Glomerular visceral epithelial cell (primary cell): ENCODE results near the gene OSCAR.
A peak's percentile ranks its signal among the peaks of the same experiment; 100 is the strongest.
"Not testable (repeated sequence)": the region's sequence is repeated elsewhere in the genome, so short reads cannot be mapped to it uniquely, and the experiment has no call there.

Experiments
- DNase-seq: peaks from one replicate; pipeline ENCODE4 v3.0.0-alpha.2; 2016; ENCODE audit errors: extremely low spot score

OSCAR gene

DNA sequence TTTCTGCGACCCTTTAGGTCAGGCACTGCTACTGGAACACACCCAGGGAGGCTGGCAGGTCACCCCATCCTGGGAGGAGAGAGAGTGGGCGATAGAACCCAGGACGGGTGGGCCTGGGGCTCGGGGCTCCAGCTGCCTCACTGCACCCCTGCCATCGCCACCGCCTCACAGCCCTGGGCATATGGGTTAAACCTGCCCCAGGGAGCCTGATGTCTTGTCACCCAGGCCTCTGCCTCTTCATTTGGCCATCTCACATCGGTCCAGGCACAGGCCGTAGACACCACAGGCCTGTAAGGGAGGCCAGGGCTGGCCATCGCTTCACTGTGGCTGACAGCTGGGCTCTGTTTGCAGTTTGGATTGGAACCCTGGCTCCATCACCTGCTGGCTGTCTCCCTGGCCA is 25.1 kb upstream of the OSCAR start:
- no peak for DNase-seq

DNA sequence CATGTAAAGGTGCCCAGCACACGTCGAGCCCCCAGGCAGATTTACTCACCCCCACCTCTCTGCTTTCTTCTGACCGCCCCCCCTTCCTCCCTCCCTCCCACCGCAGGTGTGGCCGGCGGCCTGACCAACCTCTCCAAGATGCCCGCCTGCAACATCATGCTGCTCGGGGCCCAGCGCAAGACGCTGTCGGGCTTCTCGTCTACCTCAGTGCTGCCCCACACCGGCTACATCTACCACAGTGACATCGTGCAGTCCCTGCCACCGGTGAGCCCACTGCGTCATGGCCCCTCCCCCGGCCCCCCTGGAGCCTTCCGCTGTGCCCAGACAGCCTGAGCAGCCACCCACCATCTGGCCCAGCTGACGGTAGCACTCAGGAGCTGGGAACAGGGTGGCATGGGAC is 23.8 kb upstream of the OSCAR start:
- no peak for DNase-seq

DNA sequence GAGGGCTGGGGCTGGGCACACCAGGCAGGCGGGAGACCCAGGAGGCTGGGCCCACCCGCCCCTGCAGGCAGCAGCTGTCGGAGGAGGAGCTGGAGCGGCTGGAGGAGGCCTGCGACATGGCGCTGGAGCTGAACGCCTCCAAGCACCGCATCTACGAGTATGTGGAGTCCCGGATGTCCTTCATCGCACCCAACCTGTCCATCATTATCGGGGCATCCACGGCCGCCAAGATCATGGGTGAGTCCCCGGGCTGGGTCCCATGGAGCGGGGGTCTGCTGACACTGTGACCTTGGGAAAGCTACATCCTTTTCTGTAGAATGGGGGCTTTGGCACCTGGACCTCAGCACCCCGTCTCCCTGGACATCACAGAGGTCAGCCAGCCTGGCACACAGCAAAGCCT is 23.1 kb upstream of the OSCAR start:
- no peak for DNase-seq

DNA sequence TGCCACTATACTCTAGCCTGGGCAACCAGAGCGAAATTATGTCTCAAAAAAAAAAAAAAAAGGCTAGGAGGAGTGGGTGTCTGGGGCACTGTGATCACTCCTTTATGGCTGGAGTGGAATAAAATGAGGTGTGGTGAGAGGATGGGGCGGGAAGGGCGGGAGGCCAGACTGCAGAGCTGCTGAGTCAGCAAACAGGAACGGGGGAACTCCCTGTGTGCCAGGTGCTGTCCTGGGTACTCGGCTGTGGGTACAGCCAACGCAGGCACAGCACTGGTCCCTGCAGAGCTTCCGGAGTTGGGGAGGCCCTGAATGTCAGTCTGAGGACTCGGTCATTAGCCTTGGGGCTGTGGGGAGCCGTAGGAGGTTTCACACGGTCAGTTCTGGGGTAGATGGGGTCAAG is 20.7 kb upstream of the OSCAR start:
- no peak for DNase-seq

DNA sequence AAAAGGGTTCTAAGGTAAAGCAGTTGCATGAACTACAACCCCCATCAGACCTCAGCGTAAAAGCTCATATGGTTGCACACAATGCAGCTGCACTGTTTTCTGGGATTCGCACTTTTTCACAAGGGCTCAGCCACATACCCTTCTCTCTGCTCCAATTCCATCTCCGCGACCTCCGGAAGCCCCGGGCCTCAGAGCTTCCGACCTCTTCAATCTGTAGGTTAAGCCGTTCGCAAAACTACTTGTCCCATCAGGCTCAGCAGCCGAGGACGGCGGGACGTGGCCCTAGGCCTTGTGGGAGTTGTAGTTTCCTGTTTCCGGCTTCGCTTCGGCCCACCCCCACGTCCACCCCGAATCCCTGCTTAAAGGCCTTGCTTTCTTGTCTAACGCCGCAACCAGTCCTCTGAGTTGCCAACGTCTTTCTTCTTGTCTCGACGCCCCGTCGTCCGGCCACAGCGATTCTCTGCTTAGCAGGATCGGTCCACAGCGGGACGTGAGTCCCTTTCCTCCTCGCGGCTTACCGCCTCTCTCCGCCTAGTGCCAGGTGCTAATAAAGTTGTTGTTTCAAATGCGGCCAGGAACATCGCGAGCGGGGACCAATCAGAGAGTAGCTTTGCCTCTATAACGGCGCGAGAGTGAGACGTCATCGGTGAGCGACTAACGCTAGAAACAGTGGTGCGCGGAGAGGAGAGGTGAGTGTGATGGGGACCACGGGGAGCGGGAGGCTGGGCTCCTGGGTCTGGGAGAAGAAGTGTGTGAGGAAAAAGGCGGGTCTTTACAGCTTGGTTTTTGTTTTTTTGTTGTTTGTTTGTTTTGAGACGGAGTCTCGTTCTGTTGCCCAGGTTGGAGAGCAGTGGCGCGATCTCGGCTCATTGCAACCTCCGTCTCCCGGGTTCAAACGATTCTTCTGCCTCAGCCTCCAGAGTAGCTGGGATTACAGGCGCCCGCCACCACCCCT is 14.8 kb upstream of the OSCAR start, which contains the start of the genes PRPF31 and TFPT:
Gene PRPF31, plus strand, starts transcription at position 646 of the 955 bp plus-strand sequence. CDS start 2,525 bp downstream, outside the sequence.
Gene TFPT, minus strand, starts transcription at position 549 of the 955 bp plus-strand sequence. Its CDS starts 388 bp downstream, at position 161.
- peak; percentile 95 for DNase-seq

DNA sequence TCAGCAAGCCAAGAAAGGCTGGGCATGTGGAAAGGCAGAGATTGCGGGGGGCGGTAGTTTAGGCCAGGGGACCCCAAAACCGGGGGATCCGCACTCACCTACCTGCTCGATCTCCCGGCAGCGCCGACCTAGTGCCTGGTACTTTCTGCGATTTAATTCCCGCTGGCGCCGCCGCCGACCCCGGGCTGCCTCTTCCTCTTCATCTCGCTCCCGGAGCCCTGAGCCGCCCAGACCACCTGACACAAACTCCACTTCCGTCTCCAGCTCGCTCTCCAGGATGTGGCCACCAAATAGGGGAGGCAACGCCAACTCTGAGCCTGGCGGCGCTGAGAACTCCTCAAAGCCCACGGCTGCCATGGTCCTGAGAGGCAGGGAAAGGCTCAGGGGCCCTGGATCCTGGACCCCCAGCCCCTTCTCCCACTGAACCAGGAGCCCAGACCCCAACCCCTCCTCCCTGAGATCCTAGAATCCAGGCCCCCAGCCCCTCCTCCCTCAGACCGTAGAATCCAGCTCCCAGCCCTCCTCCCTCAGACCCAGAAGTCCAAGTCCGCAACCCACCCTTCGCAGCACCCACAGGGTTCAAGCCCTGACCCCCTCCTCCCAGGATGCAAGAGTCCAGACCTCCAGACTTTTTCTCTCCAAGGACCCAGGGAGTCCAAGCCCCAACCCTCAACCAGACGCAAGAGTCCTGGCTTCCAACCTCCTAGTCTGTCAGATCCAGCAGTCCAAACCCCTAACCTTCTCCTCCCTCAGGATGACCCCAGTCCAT is 13.9 kb upstream of the OSCAR start:
- DNase-seq: peak; percentile 55

DNA sequence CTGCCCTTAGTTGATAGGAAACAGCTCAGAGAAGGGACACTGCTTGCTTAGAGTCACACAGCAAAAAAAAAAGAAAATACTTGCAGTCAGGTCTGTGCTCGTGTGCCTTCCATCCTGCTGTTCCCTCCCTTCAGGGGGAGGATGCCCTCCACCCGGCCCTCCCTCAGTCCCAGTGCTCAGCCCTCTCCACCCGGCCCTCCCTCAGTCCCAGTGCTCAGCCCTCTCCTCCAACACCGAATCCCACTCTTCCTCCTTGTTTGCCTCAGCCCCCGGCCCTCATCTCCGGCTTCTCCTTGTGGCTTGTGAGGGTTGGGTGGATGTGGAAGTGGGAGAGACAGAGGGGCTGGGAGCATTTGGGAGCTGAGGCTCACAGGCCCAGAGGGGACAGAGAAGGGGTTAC is 9.0 kb upstream of the OSCAR start:
- DNase-seq: no peak

DNA sequence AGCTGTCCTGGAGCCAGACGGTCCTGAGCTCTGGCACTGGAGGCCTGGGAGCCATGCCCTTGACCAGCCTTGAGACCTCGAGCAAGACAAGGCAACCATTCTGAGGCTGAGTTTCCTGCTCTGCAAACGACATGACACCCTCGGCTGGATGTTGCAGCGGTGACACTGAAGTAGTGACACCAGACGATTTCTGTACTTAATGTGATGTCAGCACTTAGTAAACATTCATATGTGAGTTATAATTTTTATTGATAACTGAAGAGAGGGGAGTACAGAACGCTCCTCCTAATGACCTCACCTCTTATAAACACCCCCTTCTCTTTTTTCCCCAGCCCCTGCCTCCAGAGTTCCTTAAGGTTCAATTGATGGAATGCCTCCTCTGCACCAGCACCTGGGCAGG is 7.9 kb upstream of the OSCAR start:
- DNase-seq: no peak

DNA sequence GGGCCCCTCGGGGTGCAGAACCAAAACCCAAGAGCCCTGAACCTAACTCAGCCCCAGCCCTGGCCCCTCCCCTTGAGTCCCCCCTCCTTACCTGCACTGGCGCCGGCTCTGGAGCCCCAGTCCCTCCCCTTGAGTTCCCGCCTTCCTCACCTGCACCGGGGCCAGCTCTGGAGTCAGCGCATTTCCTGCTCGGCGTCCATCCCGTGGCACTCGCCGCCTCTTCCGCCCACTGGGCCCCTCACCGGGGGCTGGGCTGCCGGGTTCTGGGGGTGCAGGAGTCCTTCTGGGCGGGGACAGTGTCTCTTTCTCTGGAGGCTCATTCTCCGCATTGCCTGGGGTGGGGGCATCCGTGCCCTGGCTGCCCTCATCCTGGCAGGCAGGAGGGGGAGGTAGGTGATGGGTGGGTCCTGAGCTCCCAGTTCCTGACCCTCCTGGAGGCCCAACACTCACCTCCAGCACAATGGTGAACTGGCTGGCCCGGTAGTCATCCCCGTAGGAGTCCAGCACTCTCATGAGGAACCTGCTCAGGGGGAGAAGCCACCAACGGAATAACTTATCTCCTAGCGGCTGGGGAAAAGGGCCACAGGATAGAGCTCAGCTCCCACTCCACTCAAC is 7.4 kb upstream of the OSCAR start:
- no peak for DNase-seq

DNA sequence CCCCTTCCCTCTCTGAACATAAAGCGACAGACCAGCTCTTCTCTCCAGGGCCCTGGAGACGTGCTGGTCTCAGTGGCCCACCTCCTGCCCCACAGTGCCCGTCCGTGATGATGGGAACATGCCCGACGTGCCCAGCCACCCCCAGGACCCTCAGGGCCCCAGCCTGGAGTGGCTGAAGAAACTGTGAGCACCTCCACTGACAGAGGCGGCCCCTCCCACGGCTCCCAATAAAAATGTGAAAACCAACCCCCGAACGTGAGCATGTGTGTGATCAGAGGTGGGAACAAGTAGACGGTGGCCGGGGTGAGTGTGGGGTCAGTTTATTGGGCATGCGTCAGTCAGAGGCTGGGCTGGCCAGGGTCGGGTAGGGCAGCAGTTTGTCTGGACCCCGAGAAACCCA is 6.1 kb upstream of the OSCAR start:
- DNase-seq: no peak

DNA sequence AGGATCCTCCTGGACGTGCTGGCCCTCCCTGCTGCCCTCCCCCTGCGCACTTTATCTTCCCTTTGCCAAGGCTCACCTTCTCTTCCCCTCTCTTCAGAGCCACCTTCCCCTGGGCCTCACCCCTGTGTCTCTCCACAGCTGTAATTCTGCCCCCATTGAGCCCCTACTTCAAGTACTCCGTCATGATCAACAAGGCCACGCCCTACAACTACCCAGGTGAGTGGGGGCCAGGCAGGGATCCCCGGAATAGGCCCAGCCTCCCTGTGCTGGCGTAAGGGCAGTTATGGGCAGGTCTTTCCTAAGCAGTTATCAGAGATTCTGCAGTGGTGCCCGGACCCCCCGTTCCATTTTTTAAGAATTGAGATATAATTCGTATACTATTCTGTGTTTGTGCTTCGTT is 5.2 kb upstream of the OSCAR start:
- DNase-seq: no peak

DNA sequence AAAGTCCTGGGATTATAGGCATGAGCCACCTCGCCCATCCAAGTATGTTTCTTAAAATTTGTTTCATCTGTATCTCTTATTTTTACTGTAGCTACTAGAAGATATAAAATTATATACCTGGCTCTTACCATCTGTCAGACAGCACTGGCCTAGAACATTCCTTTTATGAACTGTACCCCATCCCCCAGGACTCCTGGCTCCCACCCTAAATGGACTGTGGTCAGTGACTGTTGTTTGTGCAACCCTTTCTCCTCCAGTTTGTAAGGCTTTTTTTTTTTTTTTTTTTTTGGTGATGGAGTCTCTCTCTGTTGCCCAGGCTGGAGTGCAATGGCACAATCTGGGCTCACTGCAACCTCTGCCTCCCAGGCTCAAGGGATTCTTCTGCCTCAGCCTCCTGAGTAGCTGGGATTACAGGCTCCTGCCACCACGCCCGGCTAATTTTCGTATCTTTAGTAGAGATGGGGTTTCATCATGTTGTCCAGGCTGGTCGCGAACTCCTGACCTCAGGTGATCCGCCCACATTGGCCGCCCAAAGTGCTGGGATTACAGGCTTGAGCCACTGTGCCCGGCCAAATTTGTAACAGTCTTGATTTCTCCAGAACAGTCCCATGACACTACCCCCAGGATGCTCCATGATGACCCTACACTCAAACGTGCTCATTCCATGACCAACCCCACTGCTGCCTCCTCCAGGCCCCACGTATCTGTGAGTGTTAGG is 4.6 kb upstream of the OSCAR start:
- DNase-seq: no peak

DNA sequence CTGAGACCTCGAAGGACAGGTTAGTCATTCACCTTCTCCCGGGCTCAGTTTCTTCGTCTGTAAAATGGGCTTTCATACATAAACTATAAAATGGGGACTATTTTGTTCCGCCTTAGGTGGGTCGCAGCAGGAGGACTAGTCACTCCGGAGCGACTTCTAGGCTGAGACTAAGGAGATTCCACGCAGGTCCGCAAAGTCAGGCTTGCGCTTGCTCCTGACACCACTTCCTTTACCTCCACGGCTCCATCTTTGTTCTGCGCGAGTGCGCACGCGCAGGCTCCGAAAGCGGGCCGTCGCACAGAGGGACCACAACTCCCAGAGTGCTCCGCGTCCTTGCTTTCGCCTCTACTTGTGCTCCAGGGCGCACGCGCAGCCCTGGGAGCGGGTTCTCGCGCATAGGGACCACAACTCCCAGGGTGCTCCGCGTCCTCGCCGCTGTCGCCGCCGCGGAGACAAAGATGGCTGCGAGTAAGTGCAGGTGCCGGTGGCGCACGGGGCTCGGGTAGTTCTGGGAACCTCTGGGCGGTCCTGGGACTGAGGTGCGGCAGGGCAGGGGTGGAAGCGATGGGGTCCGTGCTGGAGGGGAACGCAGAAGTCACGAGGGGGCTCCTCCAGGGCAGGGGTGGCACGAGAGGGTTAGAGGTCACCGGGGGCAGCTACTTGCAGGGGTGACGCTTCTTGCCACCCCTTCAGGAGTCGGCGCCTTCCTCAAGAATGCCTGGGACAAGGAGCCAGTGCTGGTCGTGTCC is 2.0 kb upstream of the OSCAR start, which contains the start of gene NDUFA3:
Gene NDUFA3, plus strand, starts transcription at position 435 of the 749 bp plus-strand sequence. Its CDS starts 24 bp downstream, at position 459.
- peak; percentile 99 for DNase-seq

DNA sequence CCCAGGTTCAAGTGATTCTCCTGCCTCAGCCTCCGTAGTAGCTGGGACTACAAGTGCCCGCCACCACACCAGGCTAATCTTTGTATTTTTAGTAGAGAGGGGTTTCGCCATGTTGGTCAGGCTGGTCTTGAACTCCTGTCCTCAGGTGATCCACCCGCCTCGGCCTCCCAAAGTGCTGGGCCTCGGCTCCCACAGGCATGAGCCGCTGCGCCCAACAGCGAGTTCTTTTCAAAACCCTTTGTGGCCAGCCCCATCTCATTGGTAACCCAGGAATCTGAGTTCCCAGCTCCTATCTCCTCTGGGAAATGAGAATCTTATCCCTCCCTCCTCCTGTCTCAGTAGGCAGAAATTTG is 724 bp downstream of the OSCAR start:
- DNase-seq: not testable (repeated sequence)

DNA sequence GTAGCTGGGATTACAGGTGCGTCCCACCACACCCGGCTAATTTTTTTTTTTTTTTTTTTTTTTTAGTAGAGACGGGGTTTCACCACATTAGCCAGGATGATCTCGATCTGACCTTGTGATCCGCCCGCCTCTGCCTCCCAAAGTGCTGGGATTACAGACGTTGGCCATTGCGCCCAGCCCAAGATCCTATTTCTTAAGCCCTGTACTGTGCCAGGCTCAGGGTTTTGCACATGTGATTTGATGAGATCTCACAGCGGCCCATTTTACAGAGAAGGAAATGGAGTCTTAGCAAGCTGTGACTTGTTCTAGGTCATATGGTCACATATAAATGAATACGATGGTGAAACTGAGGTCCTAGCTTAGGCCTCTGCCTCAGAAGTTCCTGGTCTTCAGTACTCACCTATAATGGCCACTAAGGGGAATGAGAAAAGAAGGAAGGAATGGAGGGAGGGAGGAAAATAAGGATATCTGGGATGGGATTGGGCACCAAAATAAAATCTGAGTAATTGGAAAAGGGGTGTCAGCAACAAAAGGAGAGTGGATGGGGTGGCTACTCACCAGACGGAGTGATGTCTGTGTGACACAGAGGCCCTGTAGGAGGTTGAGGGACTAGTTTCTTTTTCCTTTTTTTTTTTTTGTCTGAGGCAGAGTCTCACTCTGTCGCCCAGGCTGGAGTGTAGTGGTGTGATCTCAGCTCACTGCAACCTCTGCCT is 1.3 kb downstream of the OSCAR start:
- DNase-seq: no peak

DNA sequence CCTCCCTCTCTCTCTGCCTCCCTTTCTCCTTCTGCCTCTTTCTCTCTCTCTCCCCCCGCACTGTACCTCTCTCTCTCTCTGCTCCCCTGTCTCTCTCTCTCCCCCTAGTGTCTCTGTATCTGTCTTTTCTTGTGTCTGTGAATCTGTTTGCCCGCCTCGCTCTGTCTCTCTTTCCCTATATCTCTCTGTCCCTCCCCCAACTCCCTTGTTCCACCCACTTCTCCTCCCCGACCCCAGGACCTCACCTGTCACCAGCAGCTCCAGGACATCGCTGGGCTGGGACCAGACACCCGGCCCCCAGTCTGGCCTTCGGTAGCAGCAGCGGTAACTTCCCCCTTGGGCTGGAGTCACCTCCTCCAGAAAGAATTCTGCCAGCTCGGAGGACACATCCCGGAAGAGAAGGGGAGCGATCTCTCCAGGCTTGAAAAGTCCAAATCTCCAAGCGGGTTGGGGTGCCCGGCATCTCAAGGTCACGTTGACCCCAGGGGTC is 3.9 kb downstream of the OSCAR start:
- DNase-seq: peak; percentile 50

DNA sequence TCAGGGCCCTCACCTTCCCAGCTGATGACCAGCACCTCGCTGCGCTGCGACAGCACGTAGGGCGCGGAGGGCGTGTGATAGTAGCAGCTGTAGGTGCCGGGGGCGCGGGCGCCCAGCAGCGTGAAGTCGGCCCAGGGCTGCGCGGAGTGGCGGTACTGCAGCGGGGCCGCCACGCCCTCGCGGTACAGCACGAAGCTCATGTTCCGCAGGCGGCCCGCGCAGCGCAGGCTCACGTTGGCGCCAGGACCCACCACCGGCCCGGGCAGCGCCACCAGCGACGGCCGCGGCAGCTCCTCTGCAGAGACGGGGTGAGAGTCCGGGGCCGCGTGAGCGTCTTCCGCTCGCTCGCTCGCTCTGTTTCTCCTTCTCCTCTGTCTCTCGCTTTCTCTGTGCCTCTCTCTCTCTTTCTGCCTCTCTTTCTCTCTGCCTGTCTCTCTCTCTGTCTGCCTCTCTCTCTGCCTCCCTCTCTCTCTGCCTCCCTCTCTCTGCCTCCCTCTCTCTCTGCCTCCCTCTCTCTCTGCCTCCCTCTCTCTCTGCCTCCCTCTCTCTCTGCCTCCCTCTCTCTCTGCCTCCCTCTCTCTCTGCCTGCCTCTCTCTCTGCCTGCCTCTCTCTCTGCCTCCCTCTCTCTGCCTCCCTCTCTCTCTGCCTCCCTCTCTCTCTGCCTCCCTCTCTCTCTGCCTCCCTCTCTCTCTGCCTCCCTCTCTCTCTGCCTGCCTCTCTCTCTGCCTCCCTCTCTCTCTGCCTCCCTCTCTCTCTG is 4.6 kb downstream of the OSCAR start:
- DNase-seq: peak; percentile 43

DNA sequence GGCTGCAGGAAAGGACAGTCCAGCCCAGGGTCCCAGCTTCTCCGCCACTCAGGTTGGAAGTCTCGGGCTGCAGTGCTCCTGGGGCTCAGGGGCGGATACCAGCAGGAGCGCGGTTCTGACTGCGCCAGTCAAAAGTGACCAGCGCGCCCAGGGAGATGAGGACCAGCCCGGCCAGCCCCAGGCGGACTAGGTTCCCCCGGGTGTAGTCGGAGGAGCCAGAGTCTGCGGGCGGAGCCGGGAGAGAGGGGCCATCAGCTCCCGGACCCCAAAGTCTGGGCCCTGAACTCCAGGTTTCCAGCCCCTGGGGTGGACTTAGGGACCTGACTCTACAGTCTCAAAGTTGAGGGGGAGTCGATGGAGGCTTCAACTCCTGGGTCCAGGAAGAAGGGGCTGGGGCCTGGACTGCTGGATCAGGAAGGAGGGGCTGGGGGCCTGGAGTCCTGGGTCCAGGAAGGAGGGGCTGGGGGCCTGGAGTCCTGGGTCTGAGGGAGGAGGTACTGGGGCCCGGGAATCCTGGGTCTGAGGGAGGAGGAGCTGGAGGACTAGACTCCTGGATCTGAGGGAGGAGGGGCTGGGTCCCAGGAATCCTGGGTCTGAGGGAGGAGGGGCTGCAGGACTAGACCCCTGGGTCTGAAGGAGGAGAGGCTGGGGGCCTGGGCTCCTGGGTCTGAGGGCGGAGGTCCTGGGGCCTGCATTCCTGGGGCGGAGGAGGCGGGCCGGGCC is 5.3 kb downstream of the OSCAR start:
- DNase-seq: no peak
